ENCODE results near the gene BCL2L15. TPM values are rescaled to one million over a fixed set of nuclear protein-coding genes. Genes with fewer than 3 reads are reported as not detected.

The BCL2L15 gene
- total and polyA plus RNA-seq, 10 of the 15 experiments (the other 5 are each of a cell fraction or from before 2014, with no cell fraction given), result 0.42 to 1.2 (median 0.59) TPM

GRCh38 chr1:113860891-113861290 lies 26.5 kb downstream of the BCL2L15 start:
- DNase-seq (ENCODE audit: low read depth, low spot score), result no peak
- BruUV-seq (replicated peaks), result no TSS peak
- Histone ChIP-seq H3K27ac (ENCODE audit: control insufficient read depth, insufficient read depth) (peak overlapping the region; percentile 84), H2AFZ (ENCODE audit: control insufficient read depth, low read depth, low read length) (no peak overlapping the region), H3K9ac (ENCODE audit: control insufficient read depth, insufficient read depth, low read length) (peak overlapping the region; percentile 19; the same call in 1 of the 2 replicates), H3K4me1 (ENCODE audit: control insufficient read depth, insufficient read depth, low read length) (peaks cover 50% of the 10 kb centered on the region), H3K27me3 (replicated peaks in 1 of 2; ENCODE audit: control insufficient read depth in 2 of 2, insufficient read depth in 2 of 2, low read length in 1 of 2) (no peaks in the 10 kb centered on the region), H3K9me3 (replicated peaks; ENCODE audit: control insufficient read depth, insufficient read depth, low read length) (no peaks in the 10 kb centered on the region), H3K79me2 (ENCODE audit: control insufficient read depth, insufficient read depth, low read length) (peaks cover 34% of the 10 kb centered on the region), H4K20me1 (ENCODE audit: control insufficient read depth, insufficient read depth) (no peaks in the 10 kb centered on the region), H3K4me3 (no peak overlapping the region), H3K4me2 (ENCODE audit: control insufficient read depth, insufficient read depth) (peak overlapping the region; percentile 46), H3K36me3 (ENCODE audit: control insufficient read depth in 2 of 2, insufficient read depth in 2 of 2, low read length in 1 of 2) (peaks cover 0 to 8% of the 10 kb centered on the region in 2 experiments; a peak in 1 of 4 replicates)
- SMC1A ChIA-PET (ENCODE audit: uncharacterized antibody, unreplicated experiment), result interaction anchor here (0.7 to 17.4 kb wide), 14 partner anchors 7 to 102 kb away, joined by 3 to 396 read pairs (median 8); partner anchors contain the start of genes AP4B1, BCL2L15, DCLRE1B and HIPK1
- WGBS (ENCODE audit: insufficient coverage, insufficient replicate concordance, low lambda C conversion rate, missing lambda C conversion rate), result 64% methylated on average over 3 of the region's 3 CpGs
- CTCF ChIA-PET, result interaction anchor here (0.9 to 6.1 kb wide), 11 partner anchors 7 to 422 kb away, joined by 3 to 66 read pairs (median 32); partner anchors contain the start of genes AP4B1, DCLRE1B, HIPK1 and PHTF1
- intact Hi-C loops (cut with micrococcal nuclease; ENCODE audit: unreplicated experiment) (no loop called here), in situ Hi-C loops (cut with MboI) (no loop called here)
- RAD21 ChIA-PET (ENCODE audit: unreplicated experiment), result interaction anchor here (0.7 to 7.1 kb wide), 10 partner anchors 7 to 86 kb away, joined by 3 to 189 read pairs (median 16); partner anchors contain the start of genes AP4B1, DCLRE1B and HIPK1
- POLR2A ChIA-PET, result interaction anchor here (1.4 to 8.0 kb wide), 7 partner anchors 9 to 75 kb away, joined by 3 to 111 read pairs (median 29); partner anchors contain the start of genes AP4B1, DCLRE1B, HIPK1 and RSBN1
- TF ChIP-seq YY1 (IDR thresholded peaks at IDR 0.05; ENCODE audit: low read depth, low read length) (no peak), EGR1 (IDR thresholded peaks at IDR 0.05; ENCODE audit: borderline replicate concordance in 1 of 2, low read depth in 2 of 2, low read length in 2 of 2) (no peak), IKZF1 (conservative IDR thresholded peaks at IDR 0.05) (no peak), NFYA (IDR thresholded peaks at IDR 0.05; ENCODE audit: borderline replicate concordance, low read depth, low read length) (no peak), PAX5 (IDR thresholded peaks at IDR 0.05; ENCODE audit: borderline replicate concordance, low read depth, low read length) (no peak), HCFC1 (IDR thresholded peaks at IDR 0.05; ENCODE audit: low read length) (no peak), MEF2A (IDR thresholded peaks at IDR 0.05; ENCODE audit: insufficient read depth, low read depth, low read length) (no peak), ATF7 (IDR thresholded peaks at IDR 0.05; ENCODE audit: low read depth) (no peak), HDAC2 (IDR thresholded peaks at IDR 0.05) (no peak), YBX1 (IDR thresholded peaks at IDR 0.05) (no peak), ESRRA (IDR thresholded peaks at IDR 0.05; ENCODE audit: low read length) (no peak), POLR2AphosphoS2 (IDR thresholded peaks at IDR 0.05; ENCODE audit: low read depth, low read length) (no peak)
- TF ChIP-seq, protein P1, sequence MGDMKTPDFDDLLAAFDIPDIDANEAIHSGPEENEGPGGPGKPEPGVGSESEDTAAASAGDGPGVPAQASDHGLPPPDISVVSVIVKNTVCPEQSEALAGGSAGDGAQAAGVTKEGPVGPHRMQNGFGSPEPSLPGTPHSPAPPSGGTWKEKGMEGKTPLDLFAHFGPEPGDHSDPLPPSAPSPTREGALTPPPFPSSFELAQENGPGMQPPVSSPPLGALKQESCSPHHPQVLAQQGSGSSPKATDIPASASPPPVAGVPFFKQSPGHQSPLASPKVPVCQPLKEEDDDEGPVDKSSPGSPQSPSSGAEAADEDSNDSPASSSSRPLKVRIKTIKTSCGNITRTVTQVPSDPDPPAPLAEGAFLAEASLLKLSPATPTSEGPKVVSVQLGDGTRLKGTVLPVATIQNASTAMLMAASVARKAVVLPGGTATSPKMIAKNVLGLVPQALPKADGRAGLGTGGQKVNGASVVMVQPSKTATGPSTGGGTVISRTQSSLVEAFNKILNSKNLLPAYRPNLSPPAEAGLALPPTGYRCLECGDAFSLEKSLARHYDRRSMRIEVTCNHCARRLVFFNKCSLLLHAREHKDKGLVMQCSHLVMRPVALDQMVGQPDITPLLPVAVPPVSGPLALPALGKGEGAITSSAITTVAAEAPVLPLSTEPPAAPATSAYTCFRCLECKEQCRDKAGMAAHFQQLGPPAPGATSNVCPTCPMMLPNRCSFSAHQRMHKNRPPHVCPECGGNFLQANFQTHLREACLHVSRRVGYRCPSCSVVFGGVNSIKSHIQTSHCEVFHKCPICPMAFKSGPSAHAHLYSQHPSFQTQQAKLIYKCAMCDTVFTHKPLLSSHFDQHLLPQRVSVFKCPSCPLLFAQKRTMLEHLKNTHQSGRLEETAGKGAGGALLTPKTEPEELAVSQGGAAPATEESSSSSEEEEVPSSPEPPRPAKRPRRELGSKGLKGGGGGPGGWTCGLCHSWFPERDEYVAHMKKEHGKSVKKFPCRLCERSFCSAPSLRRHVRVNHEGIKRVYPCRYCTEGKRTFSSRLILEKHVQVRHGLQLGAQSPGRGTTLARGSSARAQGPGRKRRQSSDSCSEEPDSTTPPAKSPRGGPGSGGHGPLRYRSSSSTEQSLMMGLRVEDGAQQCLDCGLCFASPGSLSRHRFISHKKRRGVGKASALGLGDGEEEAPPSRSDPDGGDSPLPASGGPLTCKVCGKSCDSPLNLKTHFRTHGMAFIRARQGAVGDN (IDR thresholded peaks at IDR 0.05), result no peak
- no peak for ATAC-seq
- FAIRE-seq, result no peak

All from GM12878 (cell line).